Activated gamma-delta T cell treated with Interleukin-2 at 50 U/mL for 16 hours (primary cell): ENCODE data around the gene B4GALNT1.
"Not testable (repeated sequence)": the region's sequence is repeated elsewhere in the genome, so short reads cannot be mapped to it uniquely, and the experiment has no call there.

ENCODE experiments used
- DNase-seq: peaks from one replicate; pipeline ENCODE4 v3.0.0-alpha.2; 2020

Gene B4GALNT1

DNA sequence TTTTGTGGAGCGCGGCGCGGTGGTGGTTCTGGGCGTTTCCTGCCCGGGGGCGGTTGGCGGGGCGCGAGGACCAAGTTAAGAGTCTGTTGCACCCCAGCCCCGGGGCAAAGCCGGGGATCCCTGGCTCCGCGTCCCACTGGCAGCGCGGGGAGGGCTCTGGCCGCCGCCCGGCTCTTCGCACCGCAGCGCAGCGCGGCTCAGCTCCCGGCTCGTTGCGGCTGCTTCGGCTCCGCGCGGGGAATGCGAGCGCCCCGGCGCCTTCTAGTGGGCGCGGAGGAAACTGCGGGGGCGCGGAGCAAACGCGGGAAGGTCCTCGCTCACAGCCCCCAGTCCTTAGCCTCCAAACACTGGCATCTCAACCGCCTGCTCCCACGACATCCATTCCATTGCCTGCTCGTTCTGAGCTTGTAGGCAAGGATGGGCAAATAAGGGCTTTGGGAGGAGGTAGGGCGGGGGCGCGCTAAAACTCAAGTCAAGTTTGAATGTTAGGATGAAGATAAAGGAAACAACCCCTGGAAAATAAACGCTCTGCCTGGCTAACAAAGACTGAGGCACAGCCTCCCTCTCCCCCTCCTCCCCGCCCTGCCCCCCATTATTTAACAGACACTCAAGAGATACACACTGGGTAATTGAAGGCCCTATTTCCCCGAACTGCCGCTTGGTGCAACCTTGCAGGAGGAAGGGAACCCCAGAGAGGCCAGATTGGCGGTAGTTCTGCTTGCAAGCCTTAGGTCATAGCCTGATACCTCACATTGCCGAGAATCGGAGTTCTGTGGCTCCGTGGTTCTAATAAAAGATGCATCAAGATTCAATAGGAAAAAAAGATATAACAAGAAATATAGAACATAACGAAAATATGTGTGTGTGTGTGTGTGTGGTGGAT lies at the start of gene B4GALNT1:
Gene B4GALNT1, minus strand, starts transcription at position 244 of the 883 bp plus-strand sequence. CDS start 1,069 bp downstream, outside the sequence.
- DNase-seq, result peak; percentile 52

DNA sequence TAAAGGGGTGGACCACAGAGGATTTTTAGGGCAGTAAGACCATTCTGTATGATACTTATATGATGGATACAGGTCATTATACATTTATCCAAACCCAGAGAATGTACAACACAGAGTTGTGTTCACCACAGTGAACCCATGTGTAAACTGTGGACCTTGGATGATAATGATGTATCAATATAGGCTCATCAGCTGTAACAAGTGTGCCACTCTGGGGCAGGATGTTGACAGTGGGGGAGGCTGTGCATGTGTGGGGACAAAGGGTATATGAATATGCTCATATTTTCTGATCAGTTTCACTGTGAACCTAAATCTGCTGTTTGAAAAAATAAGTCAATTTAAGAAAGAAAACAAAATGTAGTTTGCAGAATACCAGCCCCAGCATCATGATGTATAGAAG lies 46.7 kb upstream of the B4GALNT1 start:
- no peak for DNase-seq

- DNase-seq, result not testable (repeated sequence)
Observed at GRCh38 chr12:57677947-57678346, 44.9 kb upstream of the B4GALNT1 start.

GRCh38 chr12:57674691-57675090 lies 41.7 kb upstream of the B4GALNT1 start:
- DNase-seq, result no peak

- DNase-seq, result no peak
Observed at GRCh38 chr12:57672801-57673200, 39.8 kb upstream of the B4GALNT1 start.

DNA sequence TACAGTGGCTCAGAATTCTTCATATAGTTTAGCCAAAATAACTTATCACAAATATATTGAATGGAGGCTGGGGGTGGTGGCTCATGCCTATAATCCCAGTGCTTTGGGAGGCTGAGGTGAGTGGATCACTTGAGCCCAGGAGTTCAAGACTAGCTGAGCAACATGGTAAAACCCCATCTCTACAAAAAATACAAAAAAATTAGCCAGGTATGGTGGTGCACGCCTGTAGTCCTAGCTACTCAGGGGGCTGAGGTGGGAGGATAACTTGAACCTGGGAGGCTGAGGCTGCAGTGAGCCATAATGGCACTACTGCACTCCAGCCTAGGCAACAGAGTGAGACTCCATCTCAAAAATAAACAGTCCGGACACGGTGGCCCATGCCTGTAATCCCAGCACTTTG lies 38.8 kb upstream of the B4GALNT1 start:
- DNase-seq, result not testable (repeated sequence)

DNA sequence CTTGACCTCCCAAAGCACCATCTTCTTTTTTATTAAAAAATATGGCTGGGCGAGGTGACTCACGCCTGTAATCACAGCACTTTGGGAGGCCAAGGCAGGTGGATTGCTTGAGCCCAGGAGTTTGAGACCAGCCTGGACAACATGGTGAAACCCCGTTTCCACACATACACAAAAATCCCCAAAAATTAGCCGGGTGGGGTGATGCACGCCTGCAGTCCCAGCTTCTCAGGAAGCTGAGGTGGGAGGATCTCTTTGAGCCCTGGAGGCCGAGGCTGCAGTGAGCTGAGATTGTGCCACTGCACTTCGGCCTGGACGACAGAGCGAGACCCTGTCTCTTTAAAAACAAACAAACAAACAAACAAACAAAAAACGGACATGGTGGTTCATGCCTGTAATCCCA lies 36.7 kb upstream of the B4GALNT1 start:
- DNase-seq, result not testable (repeated sequence)

DNA sequence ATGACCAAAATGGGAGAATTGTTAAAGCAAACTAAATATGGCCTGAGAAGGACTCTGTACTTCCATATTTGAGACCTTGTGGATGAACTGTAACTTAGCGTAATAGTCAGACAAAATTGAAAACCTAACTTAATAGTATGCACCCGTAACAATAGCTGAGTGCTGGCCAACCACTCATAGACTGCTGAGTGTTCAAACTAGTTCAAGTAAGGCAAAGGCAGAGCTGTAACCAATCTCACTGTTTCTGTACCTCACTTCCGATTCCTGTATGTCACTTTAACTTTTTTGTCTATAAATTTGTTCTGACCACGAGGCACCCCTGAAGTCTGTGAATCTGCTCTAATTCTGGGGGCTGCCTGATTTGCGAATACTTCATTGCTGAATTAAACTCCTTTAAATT lies 33.9 kb upstream of the B4GALNT1 start:
- DNase-seq, result no peak

- DNase-seq, result not testable (repeated sequence)
Observed at GRCh38 chr12:57665066-57665820, 32.2 kb upstream of the B4GALNT1 start.

DNA sequence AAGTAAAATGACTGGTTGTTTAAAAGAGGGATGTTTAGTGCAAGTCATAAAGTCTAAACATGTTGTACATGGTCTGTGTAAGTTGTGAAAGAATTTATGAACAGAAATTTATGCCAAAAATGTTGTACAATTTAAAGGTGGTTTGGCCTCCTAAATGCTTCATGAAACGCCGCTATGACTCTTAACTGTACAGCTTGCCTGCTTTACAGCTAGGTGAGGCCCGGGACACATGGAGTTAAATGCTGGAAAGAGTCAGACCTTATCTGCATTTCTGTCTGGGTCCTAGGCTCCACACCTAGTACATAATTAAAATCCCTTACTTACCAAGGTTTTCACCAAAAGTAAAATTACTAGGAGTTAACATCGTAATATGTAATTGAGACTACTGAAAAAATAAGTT lies 28.4 kb upstream of the B4GALNT1 start:
- DNase-seq, result no peak

GRCh38 chr12:57658890-57659289 lies 25.9 kb upstream of the B4GALNT1 start:
- no peak for DNase-seq

DNA sequence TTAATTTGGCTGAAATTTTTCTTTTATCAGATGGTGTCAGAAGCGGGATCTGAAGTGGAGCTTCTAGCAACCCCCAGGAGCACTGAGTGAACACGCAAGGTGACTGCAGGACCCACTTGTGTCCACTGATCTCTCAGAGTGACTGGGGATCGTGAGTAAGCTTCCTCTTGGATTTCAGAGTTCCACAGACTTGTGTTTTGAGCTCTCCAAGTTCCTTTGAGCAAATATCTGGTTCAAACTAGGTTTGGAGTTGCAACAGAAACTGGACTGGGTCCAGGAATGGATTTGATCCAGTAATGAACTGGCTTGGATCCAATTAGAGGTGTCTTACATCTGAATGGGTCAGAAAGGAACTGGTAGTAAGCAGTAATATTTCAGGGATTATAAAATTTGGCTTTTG lies 24.7 kb upstream of the B4GALNT1 start:
- DNase-seq, result no peak

- DNase-seq, result not testable (repeated sequence)
Observed at GRCh38 chr12:57656408-57656807, 23.4 kb upstream of the B4GALNT1 start.

DNA sequence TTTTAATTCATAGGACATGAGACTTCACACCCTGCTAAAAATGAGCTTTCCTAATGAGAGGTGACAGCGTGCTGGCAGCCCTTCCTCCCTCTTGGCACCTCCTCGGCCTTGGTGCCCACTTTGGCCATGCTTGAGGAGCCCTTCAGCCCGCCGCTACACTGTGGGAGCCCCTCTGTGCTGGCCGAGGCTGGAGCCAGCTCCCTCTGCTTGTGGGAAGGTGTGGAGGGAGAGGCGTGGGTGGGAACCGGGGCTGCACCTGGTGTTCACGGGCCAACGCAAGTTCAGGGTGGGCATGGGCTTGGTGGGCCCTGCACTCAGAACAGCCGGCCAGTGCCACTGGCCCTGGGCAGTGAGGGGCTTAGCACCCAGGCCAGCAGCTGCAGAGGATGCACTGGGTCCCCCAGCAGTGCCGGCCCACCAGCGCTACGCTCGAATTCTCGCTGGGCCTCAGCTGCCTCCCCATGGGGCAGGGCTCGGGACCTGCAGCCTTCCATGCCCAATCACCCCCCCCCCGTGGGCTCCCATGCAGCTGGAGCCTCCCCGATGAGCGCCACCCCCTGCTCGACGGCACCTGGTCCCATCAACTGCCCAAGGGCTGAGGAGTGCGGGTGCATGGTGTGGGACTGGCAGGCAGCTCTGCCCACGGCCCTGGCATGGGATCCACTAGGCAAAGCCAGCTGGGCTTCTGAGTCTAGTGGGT lies 22.7 kb upstream of the B4GALNT1 start:
- no peak for DNase-seq

GRCh38 chr12:57654042-57654441 lies 21.0 kb upstream of the B4GALNT1 start:
- no peak for DNase-seq

DNA sequence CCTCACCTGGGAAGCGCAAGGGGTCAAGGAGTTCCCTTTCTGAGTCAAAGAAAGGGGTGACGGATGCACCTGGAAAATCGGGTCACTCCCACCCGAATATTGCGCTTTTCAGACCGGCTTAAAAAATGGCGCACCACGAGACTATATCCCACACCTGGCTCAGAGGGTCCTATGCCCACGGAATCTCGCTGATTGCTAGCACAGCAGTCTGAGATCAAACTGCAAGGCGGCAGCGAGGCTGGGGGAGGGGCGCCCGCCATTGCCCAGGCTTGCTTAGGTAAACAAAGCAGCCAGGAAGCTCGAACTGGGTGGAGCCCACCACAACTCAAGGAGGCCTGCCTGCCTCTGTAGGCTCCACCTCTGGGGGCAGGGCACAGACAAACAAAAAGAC lies 13.7 kb upstream of the B4GALNT1 start:
- not testable (repeated sequence) for DNase-seq

DNA sequence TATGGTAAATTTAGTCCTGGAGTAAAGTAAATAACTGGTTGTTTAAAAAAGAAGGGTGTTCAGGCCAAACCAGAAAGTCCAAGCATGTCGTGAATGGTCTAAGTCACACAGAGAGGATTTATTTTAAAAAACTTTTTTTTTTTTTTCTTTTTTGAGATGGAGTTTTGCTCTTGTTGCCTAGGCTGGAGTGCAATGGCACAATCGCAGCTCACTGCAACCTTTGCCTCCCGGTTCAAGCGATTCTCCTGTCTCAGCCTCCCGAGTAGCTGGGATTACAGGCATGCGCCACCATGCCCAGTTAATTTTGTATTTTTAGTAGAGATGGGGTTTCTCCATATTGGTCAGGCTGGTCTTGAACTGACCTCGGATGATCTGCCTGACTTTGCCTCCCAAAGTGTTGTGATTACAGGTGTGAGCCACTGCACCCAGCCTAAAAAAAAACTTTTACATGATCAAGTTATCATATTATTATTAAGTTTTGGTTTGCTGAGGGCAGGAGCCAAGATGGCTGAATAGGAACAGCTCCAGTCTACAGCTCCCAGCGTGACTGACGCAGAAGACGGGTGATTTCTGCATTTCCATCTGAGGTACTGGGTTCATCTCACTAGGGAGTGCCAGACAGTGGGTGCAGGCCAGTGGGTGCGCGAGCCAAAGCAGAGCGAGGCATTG lies 13.1 kb upstream of the B4GALNT1 start:
- DNase-seq, result not testable (repeated sequence)

- DNase-seq, result no peak
Observed at GRCh38 chr12:57641699-57642442, 8.9 kb upstream of the B4GALNT1 start.

GRCh38 chr12:57640175-57641042 lies 7.4 kb upstream of the B4GALNT1 start:
- DNase-seq, result no peak

- no peak for DNase-seq
Observed at GRCh38 chr12:57638096-57638495, 5.1 kb upstream of the B4GALNT1 start.

DNA sequence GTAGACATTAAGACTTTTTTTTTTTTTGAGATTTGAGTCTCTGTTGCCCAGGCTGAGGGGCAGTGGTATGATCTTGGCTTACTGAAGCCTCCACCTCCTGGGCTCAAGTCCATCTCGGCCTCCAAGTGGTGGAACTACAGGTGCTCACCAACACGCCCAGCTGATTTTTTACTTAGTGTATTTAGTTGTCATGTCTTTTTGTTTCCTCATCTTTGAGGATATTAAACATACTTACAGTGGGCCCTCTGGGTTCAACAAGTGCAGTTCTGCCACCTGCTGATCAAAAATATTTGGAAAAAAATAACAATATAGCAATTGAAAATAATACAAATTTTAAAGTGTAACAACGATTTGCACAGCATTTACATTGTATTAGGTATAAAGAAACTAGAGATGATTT lies 4.4 kb upstream of the B4GALNT1 start:
- no peak for DNase-seq
